GM23248 (cell line): ENCODE results near the gene CDKN2AIPNL. TPM values are rescaled to one million over a fixed set of nuclear protein-coding genes. Genes with fewer than 3 reads are reported as not detected.

ENCODE experiments used
- DNase-seq: peaks from one replicate; pipeline ENCODE4 v3.0.0-alpha.2; 2015
- H2AFZ ChIP-seq: fragments of 200-600 bp; sonication (generic); 2 replicates; pipeline ENCODE4 v1.6.1; 2016; ENCODE audit warnings: antibody characterized with exemption
- H3F3A ChIP-seq: fragments of 200-600 bp; sonication (generic); 2 replicates; pipeline ENCODE4 v1.6.1; 2016; ENCODE audit warnings: mild to moderate bottlenecking, antibody characterized with exemption, mixed run types; ENCODE audit not compliant: insufficient read depth
- H3K27ac ChIP-seq: fragments of 200-600 bp; sonication (generic); 2 replicates; pipeline ENCODE4 v1.5.1; 2016; ENCODE audit warnings: mild to moderate bottlenecking
- H3K27me3 ChIP-seq: fragments of 200-600 bp; sonication (generic); replicated peaks from 2 replicates; pipeline ENCODE4 v1.6.1; 2016; ENCODE audit warnings: mild to moderate bottlenecking; ENCODE audit not compliant: insufficient read depth
- H3K36me3 ChIP-seq: fragments of 200-600 bp; sonication (generic); 2 replicates; pipeline ENCODE4 v1.6.1; 2016; ENCODE audit warnings: low read depth, mild to moderate bottlenecking
- H3K4me1 ChIP-seq: fragments of 200-600 bp; sonication (generic); 2 replicates; pipeline ENCODE4 v1.6.1; 2016; ENCODE audit warnings: mild to moderate bottlenecking; ENCODE audit not compliant: insufficient read depth
- H3K4me2 ChIP-seq: fragments of 200-600 bp; sonication (generic); one replicate; pipeline ENCODE4 v1.6.1; 2016; ENCODE audit warnings: mild to moderate bottlenecking; ENCODE audit not compliant: unreplicated experiment
- H3K4me3 ChIP-seq: fragments of 200-600 bp; sonication (generic); 2 replicates; pipeline ENCODE4 v1.5.1; 2016; ENCODE audit warnings: mild to moderate bottlenecking
- H3K79me2 ChIP-seq: fragments of 200-600 bp; sonication (generic); 2 replicates; pipeline ENCODE4 v1.6.1; 2016; ENCODE audit warnings: mild to moderate bottlenecking; ENCODE audit not compliant: insufficient read depth
- H3K9ac ChIP-seq: fragments of 200-600 bp; sonication (generic); 2 replicates; pipeline ENCODE4 v1.6.1; 2016; ENCODE audit warnings: mild to moderate bottlenecking
- H3K9me2 ChIP-seq: fragments of 200-600 bp; sonication (generic); 2 replicates; pipeline ENCODE4 v1.6.1; 2016; ENCODE audit warnings: mixed run types, mild to moderate bottlenecking, moderate library complexity; ENCODE audit not compliant: insufficient read depth
- H3K9me3 ChIP-seq: fragments of 200-600 bp; sonication (generic); one replicate; pipeline ENCODE4 v1.6.1; 2017; ENCODE audit warnings: low read depth
- H4K20me1 ChIP-seq: fragments of 200-600 bp; sonication (generic); 2 replicates; pipeline ENCODE4 v1.6.0; 2016; ENCODE audit not compliant: insufficient read depth
- EZH2 ChIP-seq: fragments of 200-600 bp; sonication (generic); IDR thresholded peaks from 2 replicates; pipeline ENCODE4 v1.6.1; 2018; ENCODE audit warnings: antibody characterized with exemption, mild to moderate bottlenecking; ENCODE audit not compliant: insufficient read depth, poor library complexity, severe bottlenecking
- EZH2phosphoT487 ChIP-seq: fragments of 200-600 bp; sonication (generic); IDR thresholded peaks from 2 replicates; pipeline ENCODE4 v1.6.1; 2018; ENCODE audit warnings: antibody characterized with exemption, moderate library complexity, mild to moderate bottlenecking, low read depth; ENCODE audit not compliant: insufficient read depth
- WGBS, 2 experiments: methylation state at CpG; one replicate each; pipeline ENCODE4 v1.1.6; 2015 to 2017; ENCODE audit warnings: low lambda C conversion rate in 2 of 2, low coverage in 1 of 2; ENCODE audit errors: missing lambda C conversion rate in 2 of 2; 5-methylcytosine and 5-hydroxymethylcytosine counted together
- in situ Hi-C: fragments of 300-500 bp; cut with MboI; formaldehyde crosslinking; loops from 2 replicates; pipeline ENCODE4 v1.15.0; 2020
- polyA plus RNA-seq: library from polyadenylated mRNA; unstranded; fragments of >200 nt; fragmentation: Nextera tagmentation; extraction: Ambion mirVana; gene quantifications from 2 replicates; pipeline ENCODE4 v1.2.1, GENCODE V29; 2016
- total RNA-seq: library from RNA; depleted of rRNA; stranded (reverse); fragments of >200 nt; shearing (Covaris generic); gene quantifications from 2 replicates; pipeline ENCODE4 v1.2.3, GENCODE V29; 2014

CDKN2AIPNL gene
- total and polyA plus RNA-seq, 2 experiments from 2014 or later: 26.0 to 39.9 TPM

GRCh38 chr5:134432677-134433359 lies 21.1 kb upstream of the CDKN2AIPNL start:
- H3K79me2 ChIP-seq: no peaks in the 10 kb centered on the region
- no peaks in the 10 kb centered on the region for H3K9me3 ChIP-seq
- no peak for DNase-seq
- TF ChIP-seq EZH2: no peak
- no peak for TF ChIP-seq EZH2phosphoT487
- peaks cover 27% of the 10 kb centered on the region for H3K4me1 ChIP-seq
- no peaks in the 10 kb centered on the region for H3K27me3 ChIP-seq
- H3K4me2 ChIP-seq: no peak overlapping the region
- H2AFZ ChIP-seq: no peak overlapping the region
- H3K36me3 ChIP-seq: no peaks in the 10 kb centered on the region
- WGBS, 2 experiments: 86 to 92% methylated on average over 14 of the region's 14 CpGs
- peaks cover 27% of the 10 kb centered on the region for H3F3A ChIP-seq
- no peak overlapping the region for H3K4me3 ChIP-seq
- H3K27ac ChIP-seq: no peak overlapping the region
- H3K9ac ChIP-seq: no peak overlapping the region
- H3K9me2 ChIP-seq: no peaks in the 10 kb centered on the region
- in situ Hi-C loops: no loop called here
- H4K20me1 ChIP-seq: no peaks in the 10 kb centered on the region

- Histone ChIP-seq H3K9me2 (no peaks in the 10 kb centered on the region), H3K4me1 (peaks cover 21% of the 10 kb centered on the region), H3K27ac (no peak overlapping the region), H3K9me3 (no peaks in the 10 kb centered on the region), H3K9ac (no peak overlapping the region), H3F3A (peaks cover 21% of the 10 kb centered on the region), H3K36me3 (no peaks in the 10 kb centered on the region), H3K4me3 (no peak overlapping the region), H3K27me3 (no peaks in the 10 kb centered on the region), H3K79me2 (no peaks in the 10 kb centered on the region), H4K20me1 (no peaks in the 10 kb centered on the region), H3K4me2 (no peak overlapping the region), H2AFZ (no peak overlapping the region)
- in situ Hi-C loops: no loop called here
- TF ChIP-seq EZH2 (no peak), EZH2phosphoT487 (no peak)
- WGBS, 2 experiments: 96 to 98% methylated on average over 4 of the region's 4 CpGs
- DNase-seq: no peak
Observed at GRCh38 chr5:134432174-134432573, 20.5 kb upstream of the CDKN2AIPNL start.

GRCh38 chr5:134430001-134430569 lies 18.4 kb upstream of the CDKN2AIPNL start:
- H3K9ac ChIP-seq: no peak overlapping the region
- TF ChIP-seq EZH2phosphoT487 (no peak), EZH2 (no peak)
- H3K27ac ChIP-seq: no peak overlapping the region
- no peaks in the 10 kb centered on the region for H3K27me3 ChIP-seq
- no peak overlapping the region for H3K4me2 ChIP-seq
- WGBS, 2 experiments: 70 to 72% methylated on average over 5 of the region's 5 CpGs
- H2AFZ ChIP-seq: no peak overlapping the region
- no peaks in the 10 kb centered on the region for H4K20me1 ChIP-seq
- in situ Hi-C loops: no loop called here
- no peaks in the 10 kb centered on the region for H3K36me3 ChIP-seq
- H3K9me3 ChIP-seq: no peaks in the 10 kb centered on the region
- DNase-seq: no peak
- H3F3A ChIP-seq: peaks cover 4% of the 10 kb centered on the region
- H3K79me2 ChIP-seq: no peaks in the 10 kb centered on the region
- H3K4me1 ChIP-seq: peaks cover 1% of the 10 kb centered on the region
- no peaks in the 10 kb centered on the region for H3K9me2 ChIP-seq
- no peak overlapping the region for H3K4me3 ChIP-seq

- H4K20me1 ChIP-seq: no peaks in the 10 kb centered on the region
- TF ChIP-seq EZH2phosphoT487 (no peak), EZH2 (no peak)
- H3K27me3 ChIP-seq: no peaks in the 10 kb centered on the region
- in situ Hi-C loops: no loop called here
- H3K9ac ChIP-seq: no peak overlapping the region
- H3K4me1 ChIP-seq: no peaks in the 10 kb centered on the region
- no peaks in the 10 kb centered on the region for H3F3A ChIP-seq
- no peaks in the 10 kb centered on the region for H3K36me3 ChIP-seq
- H3K79me2 ChIP-seq: no peaks in the 10 kb centered on the region
- H3K9me3 ChIP-seq: no peaks in the 10 kb centered on the region
- H3K4me3 ChIP-seq: no peak overlapping the region
- H2AFZ ChIP-seq: peak overlapping the region; percentile 66
- no peak overlapping the region for H3K27ac ChIP-seq
- 63 to 68% methylated on average over 9 of the region's 9 CpGs for WGBS, 2 experiments
- H3K4me2 ChIP-seq: no peak overlapping the region
- no peak for DNase-seq
- no peaks in the 10 kb centered on the region for H3K9me2 ChIP-seq
Observed at GRCh38 chr5:134427540-134428041, 15.9 kb upstream of the CDKN2AIPNL start.
